HG03469 (cell line): Measurements from ENCODE around the gene DPP10.

Experiments
- ATAC-seq: cut with Tn5 transposase; IDR thresholded peaks from one replicate; pipeline ENCODE4 v1.9.1; 2021; ENCODE audit warnings: mild to moderate bottlenecking, moderate library complexity, moderate number of reproducible peaks; ENCODE audit not compliant: unreplicated experiment

DPP10 gene

DNA sequence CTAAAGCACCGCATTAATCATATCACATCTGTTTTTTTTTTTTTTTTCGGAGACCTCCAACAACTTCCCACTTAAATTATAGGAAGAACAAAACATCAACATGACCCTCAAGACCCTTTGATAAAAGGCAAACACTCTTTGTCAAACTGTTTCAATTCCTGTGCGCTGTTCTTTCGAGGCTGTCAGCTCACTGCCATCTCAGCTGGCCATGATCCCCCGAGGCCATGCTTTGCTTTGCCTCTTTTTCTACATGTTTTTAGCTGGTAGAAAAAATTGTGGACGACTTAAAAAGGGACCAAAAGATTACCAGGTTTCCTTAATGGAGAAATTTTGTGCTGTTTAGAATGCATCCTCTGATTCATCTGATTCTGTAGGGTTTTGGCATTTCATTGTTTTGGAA, 138.2 kb downstream of the DPP10 start:
- no peak for ATAC-seq

DNA sequence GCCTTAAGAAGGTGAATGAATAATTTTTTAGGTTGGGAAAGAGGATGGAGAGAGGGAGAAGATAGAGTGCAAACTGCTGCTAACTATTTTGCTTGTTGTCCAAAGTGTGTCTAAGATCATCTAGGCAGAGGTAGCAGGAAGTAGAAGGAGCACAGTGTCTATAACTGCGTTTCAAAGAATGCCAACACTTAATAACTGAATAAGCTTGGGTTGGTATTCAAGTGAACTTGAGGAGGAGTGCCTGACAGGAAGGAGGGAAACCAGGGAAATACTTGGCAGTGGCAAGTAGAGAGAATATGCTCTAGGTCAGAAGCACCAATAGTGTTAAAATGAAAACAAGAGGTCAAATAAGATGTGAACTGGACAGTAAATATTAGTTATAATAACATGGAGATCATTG, 155.9 kb downstream of the DPP10 start:
- no peak for ATAC-seq

DNA sequence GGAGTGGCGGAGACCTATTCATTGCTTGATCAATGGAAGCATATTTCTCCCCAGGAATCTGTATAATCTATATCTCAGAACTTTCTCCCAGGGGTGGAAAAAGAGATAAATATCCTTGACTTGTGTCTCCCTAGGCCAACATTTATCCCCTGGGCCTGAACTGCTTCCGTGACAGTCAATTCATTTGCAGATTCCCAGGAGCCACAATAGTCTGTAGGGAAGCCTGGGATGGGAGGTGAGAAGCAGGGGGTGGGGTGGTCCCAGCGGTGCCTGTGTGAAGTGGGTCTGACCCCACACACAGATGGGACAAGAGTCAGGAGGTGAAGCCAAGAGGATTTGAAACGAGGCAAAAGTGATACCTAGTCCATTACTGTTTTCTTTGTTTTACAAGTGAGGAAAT, 166.8 kb downstream of the DPP10 start:
- ATAC-seq, result no peak

DNA sequence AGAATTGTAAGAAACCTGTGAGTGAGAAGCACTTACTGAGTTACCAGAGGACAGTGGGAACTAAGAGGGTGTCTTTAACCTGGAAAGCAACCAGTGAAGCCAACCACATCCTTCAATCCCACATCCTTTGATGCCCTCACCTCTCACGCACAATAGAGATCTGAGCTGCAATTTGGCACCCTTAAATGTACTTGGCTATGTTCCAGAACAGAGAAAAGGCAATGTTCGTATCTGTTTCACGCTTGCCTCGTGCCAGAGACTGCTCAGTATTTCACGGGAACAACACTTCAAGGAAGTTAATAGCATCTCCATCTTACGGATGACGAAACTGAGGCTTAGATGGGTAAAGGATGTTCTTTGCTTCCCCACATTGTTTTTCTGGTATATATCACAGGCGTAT, 167.4 kb downstream of the DPP10 start:
- no peak for ATAC-seq

DNA sequence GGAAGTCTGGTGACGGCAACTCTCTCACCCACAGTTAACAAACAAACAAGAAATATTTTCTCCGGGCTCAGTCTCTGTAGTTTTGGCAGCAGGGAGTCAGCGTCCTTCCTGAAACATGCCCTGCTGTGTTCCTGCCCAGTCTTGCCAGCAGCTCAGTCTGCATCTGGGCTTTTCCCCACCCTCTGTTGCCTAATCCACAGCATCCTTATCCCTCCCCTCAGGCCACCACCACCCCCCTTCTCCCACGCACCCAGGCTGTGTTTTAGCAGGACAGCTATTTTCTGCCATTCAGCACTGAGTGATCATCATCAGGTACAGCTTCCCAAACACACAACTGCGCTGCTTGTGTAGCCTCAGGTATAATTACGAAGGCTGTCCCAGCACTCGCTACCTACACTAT, 168.2 kb downstream of the DPP10 start:
- no peak for ATAC-seq

DNA sequence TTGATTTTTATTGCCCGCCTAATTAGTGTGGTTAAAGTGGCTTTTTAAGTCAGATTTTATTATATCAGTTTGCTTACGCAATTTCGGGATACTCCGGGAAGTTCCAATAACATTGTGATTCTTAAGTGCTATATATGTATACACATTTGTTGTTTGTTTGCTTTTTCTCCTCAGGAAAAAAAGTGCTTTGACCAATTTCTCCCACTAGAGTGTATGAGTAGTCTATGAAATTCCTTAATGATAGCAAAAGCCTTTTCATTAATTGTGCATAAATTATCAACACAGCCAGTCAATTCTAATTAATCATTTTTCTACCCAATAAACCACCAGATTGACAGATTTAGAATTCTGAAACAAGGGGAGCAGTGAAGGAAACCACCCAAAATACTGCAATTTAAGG, 172.2 kb downstream of the DPP10 start:
- no peak for ATAC-seq

DNA sequence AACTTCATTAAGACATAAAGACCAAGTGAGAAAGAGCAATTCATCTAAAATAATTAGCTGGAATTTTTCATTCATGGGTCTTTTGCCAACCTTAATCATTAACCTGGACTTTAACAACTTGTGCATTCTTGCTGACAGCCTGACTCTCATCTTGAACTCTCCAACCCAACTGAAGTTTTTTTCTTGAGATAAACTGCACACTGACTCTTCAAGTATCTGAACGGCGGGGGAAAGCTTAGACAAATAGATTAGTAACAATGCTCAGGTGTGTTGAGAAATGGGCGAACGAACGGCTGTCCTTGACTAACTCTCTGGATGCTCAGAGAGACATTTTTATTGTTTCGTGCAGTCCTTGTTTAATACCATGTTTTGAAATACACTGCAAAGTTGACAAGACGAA, 186.0 kb downstream of the DPP10 start:
- ATAC-seq, result no peak

DNA sequence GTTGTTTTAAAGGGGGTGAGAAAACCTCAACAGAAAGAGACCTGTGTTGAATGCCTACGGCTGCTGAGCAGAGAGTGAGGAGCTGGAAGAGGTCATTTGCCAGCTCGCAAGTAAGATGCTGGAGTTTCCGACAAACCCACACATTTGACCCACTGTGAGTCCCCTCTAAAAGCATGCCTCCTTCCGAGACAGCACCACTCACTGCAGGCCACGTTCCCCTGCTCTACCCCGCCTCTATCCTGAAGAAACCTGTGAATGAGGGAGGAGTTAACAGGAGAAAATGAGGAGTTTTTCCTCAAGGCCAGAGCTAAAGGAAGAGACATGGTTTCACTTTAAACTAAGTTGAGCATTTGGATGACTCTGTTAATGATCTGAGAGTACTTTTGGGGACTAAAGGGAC, 188.7 kb downstream of the DPP10 start:
- no peak for ATAC-seq

DNA sequence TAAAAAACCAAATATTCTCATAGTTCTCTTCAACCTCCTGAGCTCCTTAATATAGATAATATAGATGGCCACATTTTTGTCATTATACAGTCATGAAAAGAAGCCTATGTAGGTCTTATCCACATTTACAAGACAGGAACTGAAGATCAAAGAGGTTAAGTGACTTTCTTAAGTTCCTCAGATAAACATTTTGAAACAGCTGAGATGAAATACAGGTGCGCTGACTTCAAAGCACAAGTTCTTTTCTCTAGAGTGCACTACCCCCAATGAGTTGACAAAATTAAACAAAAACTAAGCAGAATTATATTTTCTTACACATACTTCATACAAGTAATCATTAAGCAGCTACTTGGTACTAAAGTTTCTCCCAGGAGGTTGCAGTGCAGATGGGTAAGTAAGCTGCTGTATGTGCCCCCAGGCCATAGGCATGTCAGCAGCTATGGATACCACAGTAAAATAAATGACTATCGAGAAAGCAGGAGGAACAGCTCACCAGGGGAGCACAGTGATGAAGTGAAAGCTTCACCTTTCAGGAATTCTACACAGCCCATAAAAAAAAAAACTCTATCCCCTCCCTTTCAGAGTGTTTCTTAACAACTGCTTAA, 199.8 kb downstream of the DPP10 start:
- ATAC-seq, result no peak

DNA sequence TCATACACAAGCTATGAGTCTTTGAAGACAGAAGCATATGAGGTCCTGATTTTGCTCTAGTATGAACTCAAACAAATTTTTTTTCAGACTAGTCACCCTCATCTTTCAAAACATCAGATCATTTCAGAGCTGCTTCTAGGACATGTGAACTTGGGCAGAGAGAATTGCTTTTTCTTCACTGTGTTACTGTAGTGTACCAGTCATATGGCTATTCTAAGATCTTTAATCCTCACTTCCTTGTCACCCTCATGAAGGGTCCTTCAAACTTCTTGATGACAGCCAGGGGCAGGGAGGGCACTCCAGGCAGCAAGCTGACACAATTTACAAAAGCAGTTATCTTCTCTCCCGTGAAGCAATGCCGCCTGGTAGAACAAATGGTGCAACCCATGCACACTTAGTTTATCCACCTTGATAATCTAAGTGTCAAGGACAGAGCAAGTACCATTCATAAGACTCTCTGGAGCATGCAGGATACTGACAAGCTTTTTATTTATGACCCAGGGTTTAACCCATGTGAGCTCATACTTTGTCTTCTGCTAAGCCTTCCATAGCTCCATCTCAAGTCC, 200.6 kb downstream of the DPP10 start:
- ATAC-seq, result no peak

DNA sequence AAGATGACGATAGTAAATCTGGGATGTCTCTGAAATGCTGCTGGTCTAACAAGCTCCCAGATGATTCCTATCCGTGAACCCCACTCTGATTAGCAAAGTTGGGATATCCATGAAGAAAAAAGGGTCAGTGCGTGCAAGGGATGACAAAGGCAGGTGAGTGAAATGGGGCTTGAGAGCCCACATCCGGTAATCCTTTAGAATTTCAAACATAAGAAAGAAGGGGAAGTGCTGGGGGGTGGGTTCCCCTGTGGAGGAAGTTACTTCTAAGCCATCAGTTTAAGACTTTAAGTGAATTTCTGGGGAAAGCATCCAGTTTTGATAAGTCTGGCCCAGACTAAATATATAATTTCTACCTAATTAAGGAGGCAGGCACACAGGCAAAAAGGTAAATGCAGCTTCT, 209.5 kb downstream of the DPP10 start:
- no peak for ATAC-seq

DNA sequence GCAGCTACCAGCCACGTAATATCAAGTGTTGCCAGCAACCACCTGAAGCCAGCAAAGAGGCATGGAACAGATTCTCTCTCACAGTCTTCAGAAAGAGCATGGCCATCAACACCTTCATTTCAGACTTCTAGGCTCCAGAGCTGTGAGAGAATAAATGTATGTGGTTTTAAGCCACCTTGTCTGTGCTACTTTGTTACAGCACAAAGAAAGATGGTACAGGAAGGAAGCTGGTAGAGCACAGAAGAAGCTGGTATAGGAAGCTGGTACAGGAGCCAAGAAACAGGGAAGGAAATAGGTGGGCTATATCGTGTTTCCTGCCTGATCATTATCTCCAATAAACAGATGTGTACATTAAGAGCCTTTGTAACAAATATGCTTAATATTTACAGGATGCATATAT, 217.4 kb downstream of the DPP10 start:
- ATAC-seq, result no peak

DNA sequence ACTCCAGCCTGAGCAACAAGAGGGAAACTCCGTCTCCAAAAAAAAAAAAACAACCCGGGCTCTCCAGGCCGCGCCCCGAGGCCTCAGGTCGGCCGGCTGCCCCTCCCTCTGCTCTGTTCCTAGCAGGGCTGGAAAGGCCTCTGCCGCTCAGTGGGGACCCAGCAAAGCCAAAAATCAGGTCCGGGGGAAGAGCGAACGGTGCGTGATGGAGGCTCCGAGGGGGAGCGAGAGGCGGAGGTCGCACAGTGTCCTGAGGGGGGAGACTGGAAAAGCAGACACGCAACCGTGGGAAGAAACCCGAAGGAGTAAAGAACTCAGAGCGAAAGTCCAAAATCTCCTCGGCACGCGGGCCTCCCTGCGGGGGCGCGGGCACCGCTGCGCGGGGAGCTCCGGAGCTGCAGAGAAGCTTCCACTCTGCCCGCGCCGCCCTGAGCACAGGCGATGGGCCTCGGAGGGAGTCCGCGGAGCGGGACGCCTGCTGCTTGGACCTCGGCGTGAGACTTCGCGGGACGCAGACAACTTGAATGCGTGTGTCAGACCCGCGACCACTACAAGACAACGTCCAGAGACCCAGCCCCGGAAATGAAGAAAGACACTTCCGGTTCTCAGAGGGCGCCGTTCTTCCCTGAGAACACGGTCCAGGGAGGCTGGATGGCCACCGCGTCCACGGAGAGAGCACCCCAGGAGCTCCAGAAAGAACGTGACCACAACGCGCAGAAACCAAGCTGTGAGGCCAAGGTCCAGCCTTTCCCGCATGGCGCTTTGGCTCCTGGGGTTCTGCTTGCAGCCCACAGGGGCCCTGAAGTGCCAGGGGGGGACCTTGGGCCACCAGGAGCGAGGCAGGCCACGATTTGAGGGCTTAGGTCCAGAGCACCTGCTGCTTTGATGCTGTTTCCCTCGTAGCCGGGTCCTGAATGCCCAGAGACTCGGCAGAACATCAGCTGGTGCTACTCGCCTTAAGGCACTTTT, 219.8 kb downstream of the DPP10 start:
- ATAC-seq, result no peak

DNA sequence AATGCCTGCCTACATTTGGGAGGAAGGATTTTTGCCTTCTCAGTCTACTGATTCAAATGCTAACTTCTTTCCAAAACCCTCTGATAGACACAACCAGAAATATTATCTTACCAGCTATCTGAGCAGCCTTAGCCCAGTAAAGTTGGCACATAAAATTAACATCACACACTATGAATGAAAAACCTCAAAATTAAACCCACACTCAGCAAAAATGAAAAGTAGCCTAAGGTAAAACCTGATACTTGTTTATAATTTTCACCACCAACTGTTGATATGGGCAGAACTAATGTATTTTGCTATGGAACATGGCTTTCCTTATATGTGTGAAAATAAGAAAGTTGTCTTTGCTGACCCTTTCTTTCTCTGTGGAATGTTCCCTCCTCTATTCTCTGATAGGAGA, 226.0 kb downstream of the DPP10 start:
- ATAC-seq, result no peak

DNA sequence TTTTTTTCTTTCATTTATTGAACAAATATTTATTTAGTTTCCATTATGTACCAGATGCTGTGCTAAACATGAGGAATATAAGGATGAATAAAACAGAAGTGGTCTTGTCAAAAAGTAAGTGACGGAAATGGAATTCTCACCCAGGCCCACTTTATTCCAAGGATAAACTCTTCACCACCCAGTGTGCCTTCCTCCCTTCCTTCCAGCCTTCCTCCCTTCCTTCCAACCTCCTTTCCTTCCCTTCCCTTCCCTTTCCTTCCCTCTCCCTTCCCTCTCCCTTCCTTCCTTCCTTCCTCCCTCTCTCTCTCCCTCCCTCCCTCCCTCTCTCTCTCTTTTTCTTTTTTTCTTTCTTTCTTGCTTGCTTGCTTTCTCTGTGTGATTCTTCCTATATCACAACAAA, 240.8 kb downstream of the DPP10 start:
- no peak for ATAC-seq

DNA sequence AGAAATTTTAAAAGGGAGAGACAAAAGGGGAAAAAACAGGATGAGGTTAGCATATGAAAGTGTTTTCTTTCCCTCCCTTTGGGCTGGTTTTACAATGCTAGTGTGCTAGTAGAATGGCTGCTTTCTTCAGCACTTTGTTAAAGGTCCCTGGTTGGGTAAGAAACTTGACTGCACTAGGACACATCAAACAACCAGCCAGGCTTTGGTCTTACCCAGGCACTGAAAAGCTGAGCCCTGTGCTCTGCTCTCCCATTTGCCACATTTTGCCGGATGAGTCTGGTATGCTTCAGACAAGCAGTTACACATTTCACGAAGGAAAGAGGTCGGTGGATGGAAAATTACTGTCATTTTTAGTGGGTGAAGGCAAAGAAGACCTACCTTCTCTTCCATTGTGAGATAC, 242.0 kb downstream of the DPP10 start:
- no peak for ATAC-seq

DNA sequence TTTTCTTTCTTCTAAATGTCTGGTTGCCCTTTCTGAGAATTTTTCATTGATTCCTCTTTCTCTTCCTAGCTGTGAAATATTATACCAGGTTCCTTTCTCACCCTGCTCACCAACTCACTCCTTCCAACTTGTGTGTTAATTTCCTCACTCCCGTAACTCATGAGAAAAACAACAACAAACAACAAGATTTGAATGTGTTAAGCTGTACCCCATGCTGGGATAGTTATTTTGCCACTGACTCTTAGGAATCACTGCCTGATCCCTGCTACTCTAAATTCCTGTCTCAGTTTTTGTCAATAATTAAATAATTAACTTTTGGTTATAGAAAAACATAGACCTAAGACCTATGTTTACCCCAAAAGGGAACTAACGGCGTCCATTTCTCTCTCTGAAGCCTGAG, 242.7 kb downstream of the DPP10 start:
- ATAC-seq, result no peak

DNA sequence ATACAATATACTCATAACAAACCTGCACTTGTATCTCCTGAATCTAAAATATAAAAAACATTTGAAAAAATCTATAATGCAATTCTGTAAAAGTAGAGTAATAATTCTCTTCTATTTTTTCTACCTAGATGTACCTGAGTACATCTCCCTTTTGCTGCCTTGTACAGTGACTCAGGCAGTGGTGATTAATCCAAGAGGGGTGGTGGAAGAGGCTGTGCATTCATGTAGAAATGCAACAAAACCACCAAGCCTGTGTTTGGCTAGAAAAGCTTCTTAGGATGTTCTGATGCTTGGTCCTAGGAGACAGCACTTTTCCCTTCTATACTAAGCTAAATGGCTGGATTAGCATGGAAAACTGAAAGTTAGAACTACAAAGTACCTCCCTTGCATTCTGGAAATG, 245.8 kb downstream of the DPP10 start:
- ATAC-seq, result no peak

DNA sequence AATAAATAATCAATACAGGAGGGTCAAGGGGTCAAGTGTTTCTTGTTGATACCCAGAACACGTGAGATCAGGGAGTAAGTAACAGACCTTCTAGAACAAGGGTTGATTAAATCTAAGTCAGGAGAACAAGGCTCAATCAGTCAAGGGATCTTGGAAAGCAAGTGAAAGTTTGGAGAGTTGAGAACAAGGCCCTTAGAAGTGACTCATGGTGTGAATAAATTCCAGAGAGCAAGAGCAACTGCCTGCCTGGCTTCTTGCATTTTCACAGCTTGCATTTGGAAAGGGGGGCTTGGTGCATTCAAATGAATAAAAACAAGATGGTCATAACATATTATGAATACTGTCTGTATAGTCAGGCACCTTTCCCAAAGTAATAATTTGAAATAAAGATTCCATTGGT, 256.1 kb downstream of the DPP10 start:
- ATAC-seq, result no peak

DNA sequence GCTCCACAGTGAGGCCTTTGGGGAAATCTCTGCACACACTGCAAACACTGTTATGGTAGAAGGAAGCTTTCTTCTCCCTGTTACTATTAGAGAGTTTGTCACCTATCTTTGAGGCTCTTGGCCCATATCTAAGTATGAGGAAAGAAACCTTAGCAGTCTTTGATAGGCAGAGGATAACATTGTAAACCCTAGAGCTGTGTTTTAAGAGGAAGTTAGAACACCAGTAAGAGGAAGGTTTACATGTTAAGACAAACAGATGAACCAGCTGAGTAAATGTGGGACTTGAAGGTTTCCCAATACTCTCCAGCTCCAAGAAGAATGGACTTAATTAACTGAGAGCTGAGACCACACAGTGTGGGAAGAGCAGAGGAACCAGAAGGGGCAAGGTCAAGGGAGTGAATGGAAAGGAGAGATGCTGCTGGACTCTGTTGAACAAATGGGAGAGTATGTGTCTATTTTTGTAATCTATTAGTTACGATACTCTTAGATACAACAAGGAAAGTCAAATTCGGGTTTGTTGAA, 257.0 kb downstream of the DPP10 start:
- ATAC-seq, result no peak

DNA sequence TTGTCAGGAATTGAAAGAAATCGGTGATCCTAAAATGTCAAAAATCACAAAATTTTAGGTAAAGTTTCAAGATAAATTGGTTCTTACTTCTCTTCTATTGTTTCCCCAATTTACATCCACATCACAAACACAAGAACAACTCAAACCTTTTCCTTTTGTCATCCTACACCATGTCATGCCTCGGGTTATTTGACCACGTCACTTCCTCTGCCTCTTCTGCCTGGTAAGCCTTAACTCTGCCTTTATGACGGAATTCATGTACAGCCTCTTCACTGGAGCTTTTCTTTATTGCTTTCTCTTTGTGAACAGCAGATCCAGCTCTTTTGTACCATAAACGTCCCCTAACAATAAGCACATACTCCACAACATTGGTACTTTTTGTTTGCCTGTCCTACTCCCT, 258.0 kb downstream of the DPP10 start:
- no peak for ATAC-seq
